ENCODE results near the gene PNLIPRP3.

PNLIPRP3 gene

DNA sequence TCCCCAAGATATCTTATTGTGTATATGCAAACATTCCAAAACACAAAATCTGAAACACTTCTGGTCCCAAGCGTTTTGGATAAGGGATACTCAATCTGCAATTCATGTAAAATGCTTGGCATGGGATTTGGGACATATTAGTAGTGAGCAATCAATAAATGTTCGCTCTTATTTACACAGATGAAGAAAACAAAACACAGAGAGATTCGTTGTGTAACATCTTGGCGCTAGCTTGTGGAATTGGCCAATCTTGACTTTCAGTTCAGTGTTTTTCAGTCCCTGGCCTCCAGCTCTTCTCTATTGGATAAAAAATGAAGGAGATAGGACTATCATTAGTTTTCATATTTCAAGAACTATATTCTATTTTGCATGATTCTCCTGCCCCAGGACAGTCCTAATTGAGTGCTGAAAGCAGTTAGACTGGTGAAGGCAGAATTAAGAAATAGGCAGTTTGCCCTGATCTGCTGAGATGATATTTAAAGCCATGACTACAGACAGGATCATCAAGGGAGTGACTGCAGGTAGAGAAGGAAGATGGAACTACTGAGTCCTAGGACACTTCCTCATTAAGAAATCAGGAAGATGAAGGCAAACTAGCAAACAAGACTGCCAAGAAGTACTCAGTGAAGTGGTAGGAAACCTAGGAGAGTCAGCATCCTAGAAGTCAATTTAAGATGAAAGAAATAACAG is 1.8 kb downstream of the PNLIPRP3 start:
- no peak for DNase-seq (ENCODE audit: low spot score)
- TF ChIP-seq CTCF (IDR thresholded peaks at IDR 0.05; ENCODE audit: extremely low read depth, missing control alignments): no peak

DNA sequence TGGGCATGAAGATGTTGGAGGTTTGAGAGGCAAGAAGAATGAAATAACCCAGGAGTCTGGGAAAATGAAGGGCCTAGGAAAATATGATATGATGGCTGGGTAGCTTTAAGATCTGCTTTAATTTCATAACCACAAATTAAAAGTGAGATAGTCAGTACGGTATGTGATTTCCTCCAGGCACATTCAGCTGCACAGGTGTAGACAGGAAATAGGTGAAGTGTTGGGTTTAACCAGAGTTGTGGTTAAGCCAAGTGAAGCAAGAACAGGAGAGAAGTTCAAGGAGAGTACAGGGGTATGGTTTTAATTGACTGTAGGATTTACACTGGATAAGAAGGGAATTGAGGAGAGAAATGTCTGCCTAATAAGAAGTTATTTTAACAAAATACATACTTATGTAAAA is 2.6 kb downstream of the PNLIPRP3 start:
- no peak for TF ChIP-seq CTCF (IDR thresholded peaks at IDR 0.05; ENCODE audit: extremely low read depth, missing control alignments)
- no peak for DNase-seq (ENCODE audit: low spot score)

DNA sequence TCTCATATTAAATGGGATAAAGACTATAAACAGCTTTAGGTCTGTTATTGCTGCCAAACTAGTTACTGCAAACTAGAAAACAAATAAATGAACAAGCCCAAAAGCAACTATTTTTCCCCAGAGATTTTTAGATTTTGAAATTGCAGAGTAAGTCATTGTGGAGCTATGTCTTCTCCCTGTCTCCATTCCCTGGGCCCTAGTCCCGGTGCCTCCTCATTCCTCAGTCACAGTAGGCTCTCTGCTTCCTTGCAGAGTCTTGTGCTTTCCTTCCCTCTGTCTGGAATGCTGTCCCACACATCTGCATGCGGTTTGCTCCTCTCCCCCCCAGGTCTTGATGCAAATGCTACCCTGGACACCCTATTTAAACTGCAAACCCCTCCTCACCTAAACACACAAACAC is 4.0 kb downstream of the PNLIPRP3 start:
- DNase-seq (ENCODE audit: low spot score): no peak
- TF ChIP-seq CTCF (IDR thresholded peaks at IDR 0.05; ENCODE audit: extremely low read depth, missing control alignments): no peak

DNA sequence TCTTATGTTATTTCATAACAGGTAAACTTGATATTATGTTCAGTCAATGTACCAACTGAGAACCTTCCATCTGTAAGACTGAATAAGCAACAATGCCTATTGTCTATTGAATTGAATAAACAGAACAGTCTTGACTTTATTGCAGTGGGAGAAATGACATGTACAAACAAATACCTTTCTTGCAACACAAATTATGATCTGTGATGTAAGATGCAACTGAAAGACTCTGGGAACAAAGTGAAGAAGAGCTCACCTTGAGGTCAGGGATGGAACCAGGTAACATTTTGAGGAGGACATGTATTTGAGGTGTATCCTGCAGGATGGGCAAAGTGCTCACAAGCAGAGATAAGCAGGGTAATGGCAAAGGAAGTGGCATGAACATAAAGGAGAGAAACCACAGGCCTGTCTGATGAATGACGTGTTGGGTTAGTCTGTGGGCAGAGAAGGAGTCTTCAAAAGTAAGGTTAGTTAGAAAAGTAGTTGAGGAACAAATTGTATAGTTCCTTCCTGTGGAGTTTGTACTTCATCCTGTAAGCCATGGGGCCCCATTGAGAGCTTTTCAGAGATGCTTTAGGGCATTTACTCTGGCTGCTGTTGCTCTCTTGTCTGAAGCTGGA is 9.5 kb downstream of the PNLIPRP3 start:
- no peak for DNase-seq (ENCODE audit: low spot score)
- TF ChIP-seq CTCF (IDR thresholded peaks at IDR 0.05; ENCODE audit: extremely low read depth, missing control alignments): no peak

- DNase-seq (ENCODE audit: low spot score): no peak
- TF ChIP-seq CTCF (IDR thresholded peaks at IDR 0.05; ENCODE audit: extremely low read depth, missing control alignments): no peak
These were observed 12.8 kb downstream of the PNLIPRP3 start for GRCh38 chr10:116440330-116441030.

DNA sequence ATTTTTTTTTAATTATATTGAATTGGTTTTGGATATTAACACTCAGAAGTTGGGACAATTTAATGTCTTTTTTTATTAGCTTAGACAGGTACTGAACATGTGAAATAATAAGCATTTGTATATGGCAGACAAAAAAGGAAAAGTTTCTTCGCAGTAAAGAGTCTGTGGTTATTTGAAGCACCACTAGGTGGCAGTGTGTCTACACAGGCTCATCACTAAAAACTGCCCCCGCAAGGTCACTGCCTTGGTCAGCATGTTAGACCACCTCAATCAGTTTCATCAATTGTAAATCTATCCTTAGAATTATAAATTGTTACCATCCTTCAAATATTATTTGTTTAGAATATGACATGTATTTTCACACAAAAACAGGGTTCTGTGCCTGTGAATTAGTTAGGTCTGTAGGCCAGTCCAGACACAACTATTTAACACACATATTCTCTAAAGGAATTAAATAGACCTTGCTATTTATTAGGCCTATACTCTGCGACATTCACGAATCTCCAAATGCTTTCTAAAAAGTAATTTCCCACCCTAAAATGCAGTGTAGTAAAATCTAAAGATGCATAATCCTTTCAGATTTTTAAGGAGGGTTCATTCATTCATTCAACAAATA is 17.0 kb downstream of the PNLIPRP3 start:
- peak; percentile 31 for DNase-seq (ENCODE audit: low spot score)
- peak; percentile 32 for TF ChIP-seq CTCF (IDR thresholded peaks at IDR 0.05; ENCODE audit: extremely low read depth, missing control alignments)

- TF ChIP-seq CTCF (IDR thresholded peaks at IDR 0.05; ENCODE audit: extremely low read depth, missing control alignments): no peak
- no peak for DNase-seq (ENCODE audit: low spot score)
These were observed 23.2 kb downstream of the PNLIPRP3 start for GRCh38 chr10:116450861-116451260.
